GM19240 (cell line): ENCODE measurements around the gene SBF1.
A peak's percentile ranks its signal among the peaks of the same experiment; 100 is the strongest.
"Not testable (repeated sequence)": the region's sequence is repeated elsewhere in the genome, so short reads cannot be mapped to it uniquely, and the experiment has no call there.

ENCODE experiments used
- DNase-seq: peaks from one replicate; pipeline ENCODE4 v3.0.0; 2011; ENCODE audit warnings: low spot score; ENCODE audit not compliant: insufficient read length

Gene SBF1

GRCh38 chr22:50474710-50475651, at the start of gene SBF1:
SBF1 (minus strand) TSS chr22:50475035; CDS start chr22:50474840, 195 bp downstream.
- peak; percentile 98 for DNase-seq

- DNase-seq = no peak
Measured at GRCh38 chr22:50523806-50524675, 49.2 kb upstream of the SBF1 start.

GRCh38 chr22:50523458-50523805, 48.6 kb upstream of the SBF1 start:
- DNase-seq = no peak

GRCh38 chr22:50522806-50523438, 48.1 kb upstream of the SBF1 start:
- no peak for DNase-seq

GRCh38 chr22:50522208-50522805, 47.5 kb upstream of the SBF1 start:
- DNase-seq = no peak

DNA sequence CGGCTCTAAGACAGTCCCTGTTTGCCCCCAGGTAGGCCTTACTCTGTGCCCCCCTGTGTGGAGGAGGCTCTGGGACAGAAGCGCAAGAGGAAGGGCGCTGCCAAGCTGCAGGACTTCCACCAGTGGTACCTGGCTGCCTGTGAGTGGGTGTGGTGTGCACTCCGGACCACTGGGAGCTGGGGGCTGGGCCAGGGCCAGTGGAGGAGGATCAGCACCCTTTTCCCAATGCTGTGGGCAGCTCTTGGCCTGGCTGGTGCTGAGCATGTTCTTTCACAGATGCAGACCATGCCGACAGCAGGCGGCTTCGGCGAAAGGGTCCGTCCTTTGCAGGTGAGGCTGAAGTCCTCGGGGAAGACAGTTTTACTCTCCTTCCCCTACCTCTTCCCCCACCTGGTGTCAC, 46.9 kb upstream of the SBF1 start:
- DNase-seq = no peak

DNA sequence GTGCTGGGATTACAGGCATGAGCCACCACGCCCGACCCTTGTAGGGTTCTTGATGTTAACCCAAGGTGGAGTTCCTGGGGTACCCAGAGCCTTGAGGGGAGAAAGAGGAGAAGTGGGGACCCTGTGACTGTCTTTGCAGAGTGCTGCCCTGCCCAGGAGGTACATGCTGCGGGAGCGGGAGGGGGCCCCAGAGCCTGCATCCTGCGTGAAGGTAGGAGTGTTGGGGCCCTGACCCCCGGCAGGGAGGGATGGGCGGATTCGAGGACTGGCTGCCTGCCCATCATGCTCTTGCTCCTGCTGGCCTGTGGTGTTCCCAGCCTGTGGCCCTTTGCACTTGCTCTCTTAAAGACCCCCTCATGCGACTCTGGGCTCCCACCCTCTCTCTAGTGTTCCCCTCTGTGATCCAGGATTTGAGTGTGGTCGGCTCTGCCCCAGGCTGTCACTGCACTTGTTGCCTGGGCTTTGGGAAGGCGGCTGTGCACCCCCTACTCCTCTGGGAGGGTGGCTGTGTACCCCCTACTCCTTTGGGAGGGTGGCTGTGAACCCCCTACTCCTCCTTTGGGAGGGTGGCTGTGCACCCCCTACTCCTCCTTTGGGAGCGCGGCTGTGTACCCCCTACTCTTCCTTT, 46.1 kb upstream of the SBF1 start:
- DNase-seq = no peak

DNA sequence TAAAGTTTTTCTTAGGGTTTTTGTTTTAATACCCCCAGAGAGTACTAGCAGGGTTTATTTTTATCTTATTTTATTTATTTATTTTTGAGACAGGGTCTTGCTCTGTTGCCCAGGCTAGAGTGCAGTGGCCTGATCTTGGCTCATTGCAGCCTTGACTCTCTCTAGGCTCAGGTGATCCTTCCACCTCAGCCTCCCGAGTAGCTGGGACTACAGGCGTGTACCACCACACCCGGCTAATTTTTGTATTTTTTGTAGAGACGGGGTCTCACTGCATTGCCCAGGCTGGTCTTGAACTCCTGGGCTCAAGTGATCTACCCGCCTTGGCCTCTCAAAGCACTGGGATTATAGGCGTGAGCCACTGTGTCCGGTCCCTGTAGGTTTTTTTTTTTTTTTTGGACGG, 45.3 kb upstream of the SBF1 start:
- not testable (repeated sequence) for DNase-seq

DNA sequence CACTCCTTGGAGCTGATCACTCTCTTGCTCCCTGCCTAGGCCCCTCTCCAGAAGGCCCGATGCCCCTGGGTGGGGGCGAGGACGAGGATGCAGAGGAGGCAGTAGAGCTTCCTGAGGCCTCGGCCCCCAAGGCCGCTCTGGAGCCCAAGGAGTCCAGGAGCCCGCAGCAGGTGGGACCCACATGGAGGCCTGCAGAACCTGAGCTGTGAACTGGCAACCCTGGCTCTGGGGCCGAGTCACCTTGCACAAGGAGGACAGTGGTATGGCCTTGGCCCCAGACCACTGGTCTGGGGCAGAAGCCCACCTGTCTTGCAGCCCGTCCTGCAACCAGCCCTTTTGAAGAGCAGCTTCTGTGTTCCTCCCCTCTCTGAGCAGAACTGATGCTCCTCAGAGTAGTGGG, 44.3 kb upstream of the SBF1 start:
- no peak for DNase-seq

DNA sequence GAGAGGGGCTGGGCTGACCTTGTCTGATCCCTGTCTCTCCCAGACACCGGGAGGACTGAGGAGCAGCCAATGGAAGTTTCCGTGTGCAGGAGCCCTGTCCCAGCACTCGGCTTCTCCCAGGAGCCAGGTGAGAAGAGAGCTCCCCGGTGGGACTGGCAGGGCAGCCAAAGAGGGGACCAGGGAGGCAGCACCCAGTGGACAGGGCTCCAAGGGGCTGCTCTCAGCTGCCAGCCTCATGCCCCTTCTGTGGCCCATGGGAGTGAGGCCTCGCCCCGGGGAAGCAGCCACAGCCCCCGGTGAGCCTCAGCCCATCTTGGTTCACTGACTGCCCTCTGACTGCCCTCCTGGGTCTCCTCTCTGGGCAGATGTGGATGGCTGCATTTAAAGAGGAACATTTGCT, 43.8 kb upstream of the SBF1 start:
- DNase-seq = no peak

DNA sequence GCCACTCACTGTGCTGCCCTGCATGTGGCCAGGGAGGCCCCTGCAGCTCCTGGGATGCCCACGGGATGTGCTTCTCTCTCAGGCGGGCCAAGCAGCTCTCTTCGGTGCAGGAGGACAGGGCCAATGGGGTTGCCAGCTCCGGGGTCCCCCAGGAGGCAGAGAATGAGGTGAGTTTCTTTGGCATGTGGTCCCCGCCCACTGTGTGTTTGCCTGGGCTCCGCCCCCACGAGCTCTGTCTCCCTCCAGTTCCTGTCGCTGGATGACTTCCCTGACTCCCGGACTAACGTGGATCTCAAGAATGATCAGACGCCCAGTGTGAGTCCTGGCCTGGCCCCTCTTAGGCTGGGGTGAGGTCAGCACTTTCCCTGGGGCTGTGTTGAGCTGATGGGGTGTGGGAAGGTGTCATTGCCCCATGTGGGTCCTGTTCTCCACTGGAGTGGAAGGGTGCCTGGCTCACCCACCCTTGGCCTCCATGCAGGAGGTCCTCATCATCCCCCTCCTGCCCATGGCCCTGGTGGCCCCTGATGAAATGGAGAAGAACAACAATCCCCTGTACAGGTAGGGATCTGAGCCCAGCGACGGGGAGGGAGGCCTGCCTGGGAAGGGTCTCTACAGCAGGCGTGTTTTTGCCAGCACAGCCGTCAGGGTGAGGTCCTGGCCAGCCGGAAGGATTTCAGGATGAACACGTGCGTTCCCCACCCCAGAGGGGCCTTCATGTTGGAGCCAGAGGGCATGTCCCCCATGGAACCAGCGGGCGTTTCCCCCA, 42.8 kb upstream of the SBF1 start:
- no peak for DNase-seq

DNA sequence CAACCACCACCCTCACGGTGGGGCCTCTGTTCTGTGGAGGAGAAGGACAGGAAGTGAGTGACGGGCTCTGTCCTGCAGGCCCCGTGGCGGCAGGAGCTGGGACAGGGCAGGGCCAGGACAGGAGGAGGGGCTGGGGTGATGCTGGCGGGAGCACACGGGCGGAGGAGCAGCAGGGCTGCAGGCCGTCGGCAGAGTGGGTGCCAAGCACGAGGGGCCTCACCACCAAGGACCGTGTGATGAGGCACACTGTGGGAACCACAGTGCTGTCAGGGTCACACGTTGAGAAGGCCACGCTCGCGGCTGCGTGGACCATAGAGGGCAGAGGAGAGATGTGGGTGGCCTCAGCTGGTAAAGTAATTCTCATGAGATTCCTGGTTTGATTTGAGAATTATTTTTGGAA, 42.1 kb upstream of the SBF1 start:
- DNase-seq = no peak

GRCh38 chr22:50516068-50516467, 41.2 kb upstream of the SBF1 start:
- no peak for DNase-seq

GRCh38 chr22:50513175-50513574, 38.3 kb upstream of the SBF1 start:
- DNase-seq = no peak

DNA sequence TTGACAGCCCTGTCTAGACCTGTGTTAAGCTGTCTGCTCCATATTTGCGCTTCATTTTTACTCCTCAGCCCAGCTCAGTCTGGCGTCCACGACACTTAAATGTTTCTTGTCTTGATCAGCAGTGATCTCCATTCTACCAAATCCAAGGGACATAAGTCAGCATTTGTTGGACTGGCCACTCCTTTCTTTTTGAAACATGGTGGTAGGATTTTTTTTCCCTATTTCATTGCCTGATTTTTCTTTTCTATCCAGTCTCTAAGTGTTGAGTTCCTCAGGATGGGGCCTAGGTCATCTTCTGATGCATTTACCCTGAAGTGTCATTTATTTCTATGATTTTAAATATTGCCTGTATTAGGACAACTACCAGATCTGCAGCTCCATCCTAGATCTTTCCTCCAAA, 34.1 kb upstream of the SBF1 start:
- no peak for DNase-seq

- peak; percentile 99 for DNase-seq
Measured at GRCh38 chr22:50507991-50508884, 33.4 kb upstream of the SBF1 start, which contains the start of gene NCAPH2. NCAPH2 (plus strand) TSS chr22:50508224; CDS start chr22:50508338, 114 bp downstream.

- DNase-seq = peak; percentile 98
Measured at GRCh38 chr22:50507421-50507990, 32.7 kb upstream of the SBF1 start, which contains the start of gene LMF2. LMF2 (minus strand) TSS chr22:50507702; CDS start chr22:50507675, 27 bp downstream.

DNA sequence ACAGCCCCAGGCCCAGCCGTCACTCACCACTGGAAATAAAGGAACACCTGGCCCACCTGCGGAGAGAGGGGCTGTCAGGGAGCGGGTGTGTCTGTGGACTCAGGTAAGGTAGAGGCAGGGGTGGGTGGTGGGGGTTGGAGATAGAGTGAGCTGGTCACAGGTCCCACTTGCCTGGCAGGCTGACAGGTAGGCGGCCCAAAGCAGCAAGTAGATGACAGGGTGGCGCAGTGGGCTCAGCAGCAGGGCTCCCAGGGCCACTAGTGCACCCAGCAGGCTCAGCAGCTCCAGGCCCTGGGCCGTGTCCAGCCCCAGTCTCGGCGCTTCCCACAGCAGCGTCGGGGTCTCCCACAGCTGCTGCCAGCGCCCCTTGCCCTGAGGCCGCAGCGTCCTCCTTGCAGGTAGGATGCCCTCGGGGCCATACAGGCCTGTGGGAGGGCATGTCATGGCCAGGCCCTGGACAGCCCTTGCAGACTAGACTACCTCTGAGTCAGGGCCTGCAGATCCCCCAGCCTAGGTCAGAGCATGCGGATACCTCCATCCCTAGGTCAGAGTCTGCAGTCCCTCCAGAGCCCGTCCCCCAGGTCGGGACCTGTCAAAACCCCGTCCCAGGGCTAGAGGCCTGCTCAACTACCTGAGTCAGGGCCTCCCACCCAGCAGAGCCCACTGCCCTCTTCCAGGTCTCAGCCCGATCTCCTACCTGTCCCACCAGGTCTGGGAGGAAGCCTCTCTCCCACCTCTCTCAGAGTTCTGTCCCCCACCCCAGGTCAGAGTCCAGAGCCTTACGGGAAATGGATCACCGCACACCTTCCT, 32.0 kb upstream of the SBF1 start:
- DNase-seq = no peak
